PC-3 (cell line): ENCODE data around the gene KRT2. TPM values are rescaled to one million over a fixed set of nuclear protein-coding genes. Genes with fewer than 3 reads are reported as not detected.

ENCODE experiments used
- ATAC-seq: fragments of 200-7000 bp; cut with Tn5 transposase; 2 replicates; pipeline ENCODE4 v1.9.1; 2020; ENCODE audit warnings: mild to moderate bottlenecking, moderate library complexity
- BruUV-seq: library from RNA; stranded (reverse); fragments of 400-500 nt; replicated peaks from 2 replicates; lab custom pipeline; 2021; lab: Mats Ljungman, UMichigan
- CTCF ChIA-PET: fragments of 300-600 bp; sonication (Branson Sonifier 250); formaldehyde crosslinking; loops from one replicate; lab custom pipeline; 2022; ENCODE audit warnings: antibody characterized with exemption; lab: Charles Lee
- POLR2A ChIA-PET: fragments of 300-600 bp; sonication (Branson Sonifier 250); formaldehyde crosslinking; loops from one replicate; lab custom pipeline; 2022; ENCODE audit warnings: antibody characterized with exemption; ENCODE audit not compliant: unreplicated experiment; lab: Charles Lee
- DNase-seq: peaks from one replicate; pipeline ENCODE4 v3.0.0-alpha.2; 2015
- H2AFZ ChIP-seq: fragments of 300-600 bp; sonication (generic); 2 replicates; pipeline ENCODE4 v1.6.0; 2016; ENCODE audit warnings: antibody characterized with exemption, low read length
- H3F3A ChIP-seq: fragments of 300-600 bp; sonication (generic); one replicate; pipeline ENCODE4 v1.6.0; 2017; ENCODE audit warnings: antibody characterized with exemption, low read length, control low read depth, mild to moderate bottlenecking; ENCODE audit not compliant: unreplicated experiment
- H3K27ac ChIP-seq: fragments of 300-600 bp; sonication (generic); 2 replicates; pipeline ENCODE4 v1.5.1; 2016; ENCODE audit warnings: mild to moderate bottlenecking, low read length
- H3K27me3 ChIP-seq: fragments of 300-600 bp; sonication (generic); 2 replicates; pipeline ENCODE4 v1.6.1; 2016; ENCODE audit warnings: low read length, mixed read lengths
- H3K36me3 ChIP-seq: fragments of 300-600 bp; sonication (generic); 2 replicates; pipeline ENCODE4 v1.6.1; 2016; ENCODE audit warnings: low read depth, mixed run types, low read length, mixed read lengths
- H3K4me1 ChIP-seq: fragments of 300-600 bp; sonication (generic); 2 replicates; pipeline ENCODE4 v1.5.1; 2016; ENCODE audit warnings: low read length; ENCODE audit not compliant: insufficient read depth
- H3K4me2 ChIP-seq: fragments of 300-600 bp; sonication (generic); 2 replicates; pipeline ENCODE4 v1.6.0; 2016; ENCODE audit warnings: low read length
- H3K4me3 ChIP-seq: fragments of 300-600 bp; sonication (generic); 2 replicates; pipeline ENCODE4 v1.5.1; 2016; ENCODE audit warnings: mild to moderate bottlenecking, low read length, mixed read lengths
- H3K79me2 ChIP-seq: fragments of 300-600 bp; sonication (generic); 2 replicates; pipeline ENCODE4 v1.6.1; 2017; ENCODE audit warnings: low read length, mixed read lengths
- H3K9ac ChIP-seq: fragments of 300-600 bp; sonication (generic); 2 replicates; pipeline ENCODE4 v1.6.0; 2016; ENCODE audit warnings: mild to moderate bottlenecking, low read length
- H3K9me2 ChIP-seq: fragments of 300-600 bp; sonication (generic); replicated peaks from 2 replicates; pipeline ENCODE4 v1.6.1; 2016; ENCODE audit warnings: mixed run types, low read length, mixed read lengths
- H3K9me3 ChIP-seq: fragments of 300-600 bp; sonication (generic); 2 replicates; pipeline ENCODE4 v1.6.1; 2016; ENCODE audit warnings: low read length, mixed read lengths
- H4K20me1 ChIP-seq: fragments of 300-600 bp; sonication (generic); 2 replicates; pipeline ENCODE4 v1.6.1; 2016; ENCODE audit warnings: low read length, mixed read lengths
- CTCF ChIP-seq: fragments of 300-600 bp; sonication (generic); conservative IDR thresholded peaks from 2 replicates; pipeline ENCODE4 v1.5.1; 2017; ENCODE audit warnings: antibody characterized with exemption, low read depth, mild to moderate bottlenecking, low read length
- EZH2 ChIP-seq: fragments of 300-600 bp; sonication (generic); IDR thresholded peaks from one replicate; pipeline ENCODE4 v1.6.1; 2017; ENCODE audit warnings: antibody characterized with exemption, mild to moderate bottlenecking, low read length; ENCODE audit not compliant: unreplicated experiment
- EZH2phosphoT487 ChIP-seq: fragments of 300-600 bp; sonication (generic); IDR thresholded peaks from 2 replicates; pipeline ENCODE4 v1.6.1; 2018; ENCODE audit warnings: mild to moderate bottlenecking, antibody characterized with exemption, low read length, borderline replicate concordance
- intact Hi-C: fragments of 100-400 bp; cut with micrococcal nuclease; formaldehyde crosslinking; loops from 2 replicates; pipeline ENCODE4 v1.9.0; 2023
- total RNA-seq: library from RNA; depleted of rRNA; stranded (reverse); fragments of >200 nt; gene quantifications from 2 replicates; pipeline ENCODE4 v1.2.3, GENCODE V29; 2014

KRT2 gene
- total RNA-seq, 1 experiment from 2014 or later: not detected

- H3K4me1 ChIP-seq: no peaks in the 10 kb centered on the region
- H3K36me3 ChIP-seq: no peaks in the 10 kb centered on the region
- H3K4me3 ChIP-seq: no peak overlapping the region
- intact Hi-C loops: no loop called here
- H3K9me3 ChIP-seq: no peaks in the 10 kb centered on the region
- H3K27ac ChIP-seq: no peak overlapping the region
- ATAC-seq (no peak), DNase-seq (no peak)
- no peak overlapping the region for H3K4me2 ChIP-seq
- TF ChIP-seq CTCF (no peak), EZH2phosphoT487 (no peak), EZH2 (no peak)
- CTCF ChIA-PET: no interaction called here
- no peaks in the 10 kb centered on the region for H3K79me2 ChIP-seq
- 0 out of 2 replicates have a peak, but pooled peaks cover 13% of the 10 kb centered on the region for H3K27me3 ChIP-seq
- POLR2A ChIA-PET: no interaction called here
- no peaks in the 10 kb centered on the region for H3F3A ChIP-seq
- no TSS peak for BruUV-seq
- no peaks in the 10 kb centered on the region for H4K20me1 ChIP-seq
- H2AFZ ChIP-seq: no peak overlapping the region
- H3K9ac ChIP-seq: no peak overlapping the region
- H3K9me2 ChIP-seq: no peaks in the 10 kb centered on the region
These were observed 23.9 kb downstream of the KRT2 start for GRCh38 chr12:52628111-52628507.

GRCh38 chr12:52627395-52628110, 24.5 kb downstream of the KRT2 start:
- H3K27ac ChIP-seq: no peak overlapping the region
- H3K4me1 ChIP-seq: no peaks in the 10 kb centered on the region
- ATAC-seq: no peak
- no peaks in the 10 kb centered on the region for H3K79me2 ChIP-seq
- H3F3A ChIP-seq: no peaks in the 10 kb centered on the region
- no peaks in the 10 kb centered on the region for H3K36me3 ChIP-seq
- no peak overlapping the region for H3K4me3 ChIP-seq
- 0 out of 2 replicates have a peak, but pooled peaks cover 12% of the 10 kb centered on the region for H3K27me3 ChIP-seq
- intact Hi-C loops: no loop called here
- ChIA-PET POLR2A (no interaction called here), CTCF (no interaction called here)
- no peak for DNase-seq
- H3K9me2 ChIP-seq: no peaks in the 10 kb centered on the region
- no peak overlapping the region for H2AFZ ChIP-seq
- H4K20me1 ChIP-seq: no peaks in the 10 kb centered on the region
- no TSS peak for BruUV-seq
- H3K9ac ChIP-seq: no peak overlapping the region
- H3K4me2 ChIP-seq: no peak overlapping the region
- no peaks in the 10 kb centered on the region for H3K9me3 ChIP-seq
- TF ChIP-seq EZH2phosphoT487 (no peak), CTCF (no peak), EZH2 (no peak)

- H3K9ac ChIP-seq: no peak overlapping the region
- H3K9me2 ChIP-seq: no peaks in the 10 kb centered on the region
- no peak overlapping the region for H3K4me3 ChIP-seq
- H3K9me3 ChIP-seq: no peaks in the 10 kb centered on the region
- POLR2A ChIA-PET: no interaction called here
- ATAC-seq (no peak), DNase-seq (no peak)
- H3K36me3 ChIP-seq: no peaks in the 10 kb centered on the region
- peaks cover 25% of the 10 kb centered on the region for H3K27me3 ChIP-seq
- no peak overlapping the region for H3K4me2 ChIP-seq
- H3K79me2 ChIP-seq: no peaks in the 10 kb centered on the region
- no peaks in the 10 kb centered on the region for H4K20me1 ChIP-seq
- H3K4me1 ChIP-seq: no peaks in the 10 kb centered on the region
- no peak overlapping the region for H2AFZ ChIP-seq
- no peak overlapping the region for H3K27ac ChIP-seq
- intact Hi-C loops: no loop called here
- H3F3A ChIP-seq: no peaks in the 10 kb centered on the region
- no peak for TF ChIP-seq CTCF
- TF ChIP-seq EZH2phosphoT487: no peak
- no peak for TF ChIP-seq EZH2
- BruUV-seq: no TSS peak
- CTCF ChIA-PET: no interaction called here
These were observed 29.7 kb downstream of the KRT2 start for GRCh38 chr12:52622349-52622748.
